COLO668 (cell line): ENCODE results near the gene STXBP5.
A peak's percentile ranks its signal among the peaks of the same experiment; 100 is the strongest.

ENCODE experiments used
- DNase-seq: peaks from one replicate; lab custom pipeline; 2025; ENCODE audit not compliant: unreplicated experiment; lab: John Stamatoyannopoulos, UW

Gene STXBP5

GRCh38 chr6:147287869-147288271 lies 83.7 kb downstream of the STXBP5 start:
- DNase-seq, result peak; percentile 5

- DNase-seq, result no peak
These were observed 92.9 kb downstream of the STXBP5 start for GRCh38 chr6:147297124-147297523.

- no peak for DNase-seq
These were observed 93.6 kb downstream of the STXBP5 start for GRCh38 chr6:147297663-147298316.

GRCh38 chr6:147298461-147298860 lies 94.2 kb downstream of the STXBP5 start:
- no peak for DNase-seq

- DNase-seq, result no peak
These were observed 94.8 kb downstream of the STXBP5 start for GRCh38 chr6:147299035-147299434.

- DNase-seq, result no peak
These were observed 96.9 kb downstream of the STXBP5 start for GRCh38 chr6:147301070-147301469.

GRCh38 chr6:147304016-147304415 lies 99.8 kb downstream of the STXBP5 start:
- no peak for DNase-seq

- no peak for DNase-seq
These were observed 106.3 kb downstream of the STXBP5 start for GRCh38 chr6:147310521-147310920.

- DNase-seq, result no peak
These were observed 107.0 kb downstream of the STXBP5 start for GRCh38 chr6:147311218-147311617.

- DNase-seq, result no peak
These were observed 117.0 kb downstream of the STXBP5 start for GRCh38 chr6:147321260-147321659.

GRCh38 chr6:147322299-147323162 lies 118.3 kb downstream of the STXBP5 start:
- DNase-seq, result no peak

GRCh38 chr6:147325557-147325956 lies 121.3 kb downstream of the STXBP5 start:
- DNase-seq, result no peak

- no peak for DNase-seq
These were observed 127.2 kb downstream of the STXBP5 start for GRCh38 chr6:147331401-147331800.

- DNase-seq, result no peak
These were observed 133.7 kb downstream of the STXBP5 start for GRCh38 chr6:147337921-147338320.

GRCh38 chr6:147341486-147341885 lies 137.3 kb downstream of the STXBP5 start:
- no peak for DNase-seq

GRCh38 chr6:147345902-147346301 lies 141.7 kb downstream of the STXBP5 start:
- DNase-seq, result no peak

GRCh38 chr6:147347179-147347881 lies 143.1 kb downstream of the STXBP5 start:
- no peak for DNase-seq

- DNase-seq, result no peak
These were observed 143.8 kb downstream of the STXBP5 start for GRCh38 chr6:147347882-147348575.

GRCh38 chr6:147361311-147361981 lies 157.2 kb downstream of the STXBP5 start:
- DNase-seq, result no peak

- no peak for DNase-seq
These were observed 162.1 kb downstream of the STXBP5 start for GRCh38 chr6:147366290-147366689.

GRCh38 chr6:147371325-147371724 lies 167.1 kb downstream of the STXBP5 start:
- no peak for DNase-seq
